ENCODE data around the gene MPPED1. TPM values are rescaled to one million over a fixed set of nuclear protein-coding genes. Genes with fewer than 3 reads are reported as not detected.

Gene MPPED1
- total and polyA plus RNA-seq, 2 of the 13 experiments (the other 11 are each of a cell fraction or from before 2014, with no cell fraction given) = 0.77 TPM; not detected in 1

DNA sequence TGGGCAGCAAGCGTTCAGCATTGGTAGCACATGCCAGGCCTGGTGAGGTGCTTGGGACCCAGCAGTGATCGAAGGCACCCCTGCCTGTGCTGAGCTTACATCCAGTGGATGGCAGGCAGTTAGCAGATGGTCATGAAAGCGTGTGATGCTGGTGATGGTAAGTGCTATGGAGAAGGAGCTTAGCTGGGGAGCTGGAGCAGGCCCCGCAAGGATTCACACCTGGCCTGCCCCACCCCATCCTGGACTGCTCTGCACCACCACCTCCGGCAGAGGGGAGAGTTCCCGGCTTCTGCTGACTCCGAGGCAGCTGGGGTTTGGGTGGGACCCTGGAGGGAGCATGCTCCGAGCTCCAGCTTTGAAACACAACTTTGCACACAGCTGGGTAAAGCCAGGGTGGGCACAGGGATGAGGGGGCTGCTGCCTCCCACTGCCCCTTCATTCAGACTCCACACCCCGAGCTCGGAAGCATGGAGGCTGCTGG lies 16.2 kb downstream of the MPPED1 start:
- in situ Hi-C loops (cut with HindIII; ENCODE audit: extremely low pct_ligation_motif_present, low pct_unique_long_range_greater_than_20kb) = no loop called here
- peaks cover 3 to 49% of the 10 kb centered on the region in 2 experiments; a peak in 4 of 5 replicates for H3K27me3 ChIP-seq (ENCODE audit: control insufficient read depth in 1 of 2, insufficient read depth in 2 of 2, low read length in 2 of 2)
- no peak for TF ChIP-seq SMAD3 (CRISPR knock-in tag; IDR thresholded peaks at IDR 0.05)
- TF ChIP-seq U2AF1 (optimal IDR thresholded peaks at IDR 0.05; ENCODE audit: low read depth, low read length) = no peak
- TF ChIP-seq HNRNPLL (IDR thresholded peaks at IDR 0.05; ENCODE audit: low read depth, low read length, poor library complexity, severe bottlenecking) = no peak
- no peak for TF ChIP-seq ZNF549 (CRISPR knock-in tag; IDR thresholded peaks at IDR 0.05)
- TF ChIP-seq, protein P1, sequence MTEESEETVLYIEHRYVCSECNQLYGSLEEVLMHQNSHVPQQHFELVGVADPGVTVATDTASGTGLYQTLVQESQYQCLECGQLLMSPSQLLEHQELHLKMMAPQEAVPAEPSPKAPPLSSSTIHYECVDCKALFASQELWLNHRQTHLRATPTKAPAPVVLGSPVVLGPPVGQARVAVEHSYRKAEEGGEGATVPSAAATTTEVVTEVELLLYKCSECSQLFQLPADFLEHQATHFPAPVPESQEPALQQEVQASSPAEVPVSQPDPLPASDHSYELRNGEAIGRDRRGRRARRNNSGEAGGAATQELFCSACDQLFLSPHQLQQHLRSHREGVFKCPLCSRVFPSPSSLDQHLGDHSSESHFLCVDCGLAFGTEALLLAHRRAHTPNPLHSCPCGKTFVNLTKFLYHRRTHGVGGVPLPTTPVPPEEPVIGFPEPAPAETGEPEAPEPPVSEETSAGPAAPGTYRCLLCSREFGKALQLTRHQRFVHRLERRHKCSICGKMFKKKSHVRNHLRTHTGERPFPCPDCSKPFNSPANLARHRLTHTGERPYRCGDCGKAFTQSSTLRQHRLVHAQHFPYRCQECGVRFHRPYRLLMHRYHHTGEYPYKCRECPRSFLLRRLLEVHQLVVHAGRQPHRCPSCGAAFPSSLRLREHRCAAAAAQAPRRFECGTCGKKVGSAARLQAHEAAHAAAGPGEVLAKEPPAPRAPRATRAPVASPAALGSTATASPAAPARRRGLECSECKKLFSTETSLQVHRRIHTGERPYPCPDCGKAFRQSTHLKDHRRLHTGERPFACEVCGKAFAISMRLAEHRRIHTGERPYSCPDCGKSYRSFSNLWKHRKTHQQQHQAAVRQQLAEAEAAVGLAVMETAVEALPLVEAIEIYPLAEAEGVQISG (CRISPR knock-in tag; IDR thresholded peaks at IDR 0.05) = no peak
- no peak for TF ChIP-seq TEAD3 (CRISPR knock-in tag; optimal IDR thresholded peaks at IDR 0.05; ENCODE audit: borderline replicate concordance)
- TF ChIP-seq ZNF20 (CRISPR knock-in tag; IDR thresholded peaks at IDR 0.05) = no peak
- TF ChIP-seq CREBL2 (CRISPR knock-in tag; IDR thresholded peaks at IDR 0.05; ENCODE audit: borderline replicate concordance) = no peak
- TF ChIP-seq, protein P2, sequence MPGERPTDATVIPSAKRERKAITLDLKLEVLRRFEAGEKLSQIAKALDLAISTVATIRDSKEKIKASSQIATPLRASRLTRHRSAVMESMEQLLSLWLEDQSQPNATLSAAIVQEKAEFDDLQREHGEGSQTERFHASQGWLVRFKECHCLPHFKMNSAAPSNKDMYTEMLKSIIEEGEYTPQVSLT (CRISPR knock-in tag; IDR thresholded peaks at IDR 0.05; ENCODE audit: borderline replicate concordance, low read depth) = no peak
- no peak for TF ChIP-seq ZNF513 (CRISPR knock-in tag; conservative IDR thresholded peaks at IDR 0.05)
- no peak for TF ChIP-seq SRY (CRISPR knock-in tag; IDR thresholded peaks at IDR 0.05)
- TF ChIP-seq CREM (IDR thresholded peaks at IDR 0.05) = no peak
- no peak for TF ChIP-seq CREM (CRISPR knock-in tag; IDR thresholded peaks at IDR 0.05)
- no peak for TF ChIP-seq GABPA (IDR thresholded peaks at IDR 0.05; ENCODE audit: low read depth, low read length)
- no peak for TF ChIP-seq GABPA (CRISPR knock-in tag; IDR thresholded peaks at IDR 0.05; ENCODE audit: low read depth)
- TF ChIP-seq, protein P3, sequence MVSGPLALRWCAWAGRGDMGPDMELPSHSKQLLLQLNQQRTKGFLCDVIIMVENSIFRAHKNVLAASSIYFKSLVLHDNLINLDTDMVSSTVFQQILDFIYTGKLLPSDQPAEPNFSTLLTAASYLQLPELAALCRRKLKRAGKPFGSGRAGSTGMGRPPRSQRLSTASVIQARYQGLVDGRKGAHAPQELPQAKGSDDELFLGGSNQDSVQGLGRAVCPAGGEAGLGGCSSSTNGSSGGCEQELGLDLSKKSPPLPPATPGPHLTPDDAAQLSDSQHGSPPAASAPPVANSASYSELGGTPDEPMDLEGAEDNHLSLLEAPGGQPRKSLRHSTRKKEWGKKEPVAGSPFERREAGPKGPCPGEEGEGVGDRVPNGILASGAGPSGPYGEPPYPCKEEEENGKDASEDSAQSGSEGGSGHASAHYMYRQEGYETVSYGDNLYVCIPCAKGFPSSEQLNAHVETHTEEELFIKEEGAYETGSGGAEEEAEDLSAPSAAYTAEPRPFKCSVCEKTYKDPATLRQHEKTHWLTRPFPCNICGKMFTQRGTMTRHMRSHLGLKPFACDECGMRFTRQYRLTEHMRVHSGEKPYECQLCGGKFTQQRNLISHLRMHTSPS (CRISPR knock-in tag; IDR thresholded peaks at IDR 0.05; ENCODE audit: low read depth) = no peak
- TF ChIP-seq, protein P4, sequence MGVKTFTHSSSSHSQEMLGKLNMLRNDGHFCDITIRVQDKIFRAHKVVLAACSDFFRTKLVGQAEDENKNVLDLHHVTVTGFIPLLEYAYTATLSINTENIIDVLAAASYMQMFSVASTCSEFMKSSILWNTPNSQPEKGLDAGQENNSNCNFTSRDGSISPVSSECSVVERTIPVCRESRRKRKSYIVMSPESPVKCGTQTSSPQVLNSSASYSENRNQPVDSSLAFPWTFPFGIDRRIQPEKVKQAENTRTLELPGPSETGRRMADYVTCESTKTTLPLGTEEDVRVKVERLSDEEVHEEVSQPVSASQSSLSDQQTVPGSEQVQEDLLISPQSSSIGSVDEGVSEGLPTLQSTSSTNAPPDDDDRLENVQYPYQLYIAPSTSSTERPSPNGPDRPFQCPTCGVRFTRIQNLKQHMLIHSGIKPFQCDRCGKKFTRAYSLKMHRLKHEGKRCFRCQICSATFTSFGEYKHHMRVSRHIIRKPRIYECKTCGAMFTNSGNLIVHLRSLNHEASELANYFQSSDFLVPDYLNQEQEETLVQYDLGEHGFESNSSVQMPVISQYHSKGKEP (CRISPR knock-in tag; IDR thresholded peaks at IDR 0.05) = no peak

More for the DNA sequence above, 16.2 kb downstream of the MPPED1 start:
- H3K79me2 ChIP-seq (ENCODE audit: insufficient read depth, low read length) = no peaks in the 10 kb centered on the region
- H2AFZ ChIP-seq (ENCODE audit: low read length) = no peak overlapping the region
- no peak for DNase-seq (ENCODE audit: low spot score)
- CTCF ChIA-PET (ENCODE audit: low intra/inter-chr PET ratio, low total read pairs) = no interaction called here
- no peaks in the 10 kb centered on the region for H3K9me3 ChIP-seq (ENCODE audit: low read length)
- H3K27ac ChIP-seq (ENCODE audit: extremely low read length, insufficient read depth, low read length) = no peak overlapping the region
- no TSS peak for BruUV-seq (replicated peaks)
- intact Hi-C loops (cut with micrococcal nuclease; ENCODE audit: unreplicated experiment) = no loop called here
- no peak for ATAC-seq
- H3K9ac ChIP-seq (ENCODE audit: insufficient read depth, low read depth, low read length) = no peak overlapping the region
- H4K20me1 ChIP-seq (ENCODE audit: insufficient read depth, low read length) = no peaks in the 10 kb centered on the region
- H3K36me3 ChIP-seq (replicated peaks in 1 of 2; ENCODE audit: control insufficient read depth in 1 of 2, insufficient read depth in 2 of 2, low read length in 2 of 2) = no peaks in the 10 kb centered on the region
- H3K4me2 ChIP-seq (ENCODE audit: low read depth, low read length) = no peak overlapping the region
- H3K4me1 ChIP-seq (ENCODE audit: insufficient read depth, low read length) = no peaks in the 10 kb centered on the region
- POLR2A ChIA-PET = no interaction called here
- FAIRE-seq = no peak
- H3K4me3 ChIP-seq (replicated peaks in 1 of 3; ENCODE audit: insufficient read depth in 1 of 3, low read depth in 2 of 3, low read length in 3 of 3) = no peak overlapping the region
- WGBS (ENCODE audit: low lambda C conversion rate) = 18% methylated on average over 4 of the region's 10 CpGs
